Coronary artery (tissue), 2 donors: ENCODE measurements around the gene DPF3.

Experiments used
- DNase-seq: peaks from one replicate; pipeline ENCODE4 v3.0.0-alpha.2; 2017; ENCODE audit warnings: low spot score
- H3K27ac ChIP-seq, 2 donors: fragments of 200-600 bp; sonication (generic); one replicate each; pipeline ENCODE4 v1.5.1; 2016 to 2019
- H3K4me3 ChIP-seq: fragments of 200-600 bp; sonication (generic); 2 replicates; pipeline ENCODE4 v1.5.1; 2016; ENCODE audit warnings: mild to moderate bottlenecking, moderate library complexity
- CTCF ChIP-seq: fragments of 200-600 bp; sonication (generic); IDR thresholded peaks from one replicate; pipeline ENCODE4 v1.5.1; 2019; ENCODE audit warnings: antibody characterized with exemption

The DPF3 gene

GRCh38 chr14:72793156-72793939 is 100.6 kb downstream of the DPF3 start:
- DNase-seq: no peak
- H3K4me3 ChIP-seq: no peak overlapping the region
- TF ChIP-seq CTCF: no peak
- no peak overlapping the region for H3K27ac ChIP-seq

- H3K4me3 ChIP-seq: peak overlapping the region; percentile 58
- peak overlapping the region; percentile 80 to 85 for H3K27ac ChIP-seq
- DNase-seq: peak; percentile 79
These were observed 101.7 kb downstream of the DPF3 start for GRCh38 chr14:72792051-72792788.

DNA sequence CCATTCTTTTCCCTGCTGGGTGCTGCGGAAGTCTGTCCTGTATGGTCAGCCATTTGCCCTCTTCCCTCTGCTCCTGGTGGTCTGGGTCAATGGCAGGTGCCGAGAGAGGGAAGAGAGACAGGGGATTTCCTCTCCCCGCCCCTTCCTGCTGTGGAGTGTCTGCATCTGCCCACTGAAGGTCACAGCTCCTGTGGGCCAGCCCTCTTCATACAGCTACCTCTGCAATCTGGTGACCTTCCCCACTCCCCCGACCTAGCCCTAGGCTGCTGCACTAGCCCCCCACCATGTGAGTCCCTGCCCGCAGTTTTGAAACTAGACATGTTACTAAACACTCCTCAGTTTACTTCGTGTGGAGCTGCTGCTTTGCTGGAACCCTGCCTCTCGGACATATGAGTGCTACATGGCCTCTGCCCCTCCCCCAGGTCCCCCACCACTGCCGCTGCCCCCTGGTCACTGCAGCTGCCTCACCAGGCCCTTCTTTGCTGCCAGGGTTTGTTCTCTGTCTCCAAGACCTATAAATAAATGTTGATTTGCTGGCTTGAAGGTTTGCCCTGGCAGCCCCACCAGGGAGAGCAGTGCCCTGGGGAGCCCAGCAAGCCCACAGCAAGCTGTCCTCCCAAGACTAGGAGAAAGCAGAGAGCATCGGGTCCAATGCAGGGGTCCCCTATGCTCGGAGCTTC is 102.9 kb downstream of the DPF3 start:
- Histone ChIP-seq H3K4me3 (no peak overlapping the region), H3K27ac (peak overlapping the region; percentile 80 to 85)
- no peak for DNase-seq
- no peak for TF ChIP-seq CTCF

More at GRCh38 chr14:72792051-72792788, 101.7 kb downstream of the DPF3 start:
- TF ChIP-seq CTCF: no peak

DNA sequence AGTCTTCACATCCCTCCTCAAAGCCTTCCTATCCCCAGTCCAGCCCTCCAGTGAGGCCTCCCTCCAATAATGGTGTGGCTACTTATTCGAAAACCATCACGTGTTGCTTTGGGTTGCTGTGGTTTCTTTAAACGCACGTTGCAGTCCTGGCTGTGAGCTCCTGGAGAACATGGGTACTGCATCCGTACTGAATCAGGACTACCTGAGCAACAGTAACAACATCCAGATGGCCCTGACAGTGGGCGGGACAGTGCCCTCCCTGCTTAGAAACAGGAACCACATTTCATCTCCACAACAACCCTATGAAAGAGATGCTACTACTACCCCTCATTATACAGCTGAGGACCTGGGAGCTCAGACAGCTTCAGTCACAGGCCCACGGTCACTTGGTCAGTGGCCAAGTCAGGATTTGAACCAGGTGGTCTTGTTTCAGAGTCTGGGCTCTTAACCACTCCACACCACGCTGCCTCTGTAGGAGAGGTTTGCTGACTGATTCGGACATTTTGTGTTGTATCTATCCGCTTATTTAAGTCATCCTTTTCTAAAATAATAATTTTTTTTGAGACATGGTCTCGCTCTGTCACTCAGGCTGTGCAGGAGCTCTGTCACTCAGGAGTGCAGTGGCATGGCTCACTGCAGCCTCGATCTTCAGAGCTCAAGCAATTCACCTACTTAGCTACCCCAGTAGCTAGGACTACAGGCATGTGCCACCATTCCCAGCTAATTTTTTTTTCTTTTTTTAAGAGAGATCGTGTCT is 104.8 kb downstream of the DPF3 start:
- Histone ChIP-seq H3K4me3 (no peak overlapping the region), H3K27ac (no peak overlapping the region)
- DNase-seq: peak; percentile 40
- TF ChIP-seq CTCF: no peak

DNA sequence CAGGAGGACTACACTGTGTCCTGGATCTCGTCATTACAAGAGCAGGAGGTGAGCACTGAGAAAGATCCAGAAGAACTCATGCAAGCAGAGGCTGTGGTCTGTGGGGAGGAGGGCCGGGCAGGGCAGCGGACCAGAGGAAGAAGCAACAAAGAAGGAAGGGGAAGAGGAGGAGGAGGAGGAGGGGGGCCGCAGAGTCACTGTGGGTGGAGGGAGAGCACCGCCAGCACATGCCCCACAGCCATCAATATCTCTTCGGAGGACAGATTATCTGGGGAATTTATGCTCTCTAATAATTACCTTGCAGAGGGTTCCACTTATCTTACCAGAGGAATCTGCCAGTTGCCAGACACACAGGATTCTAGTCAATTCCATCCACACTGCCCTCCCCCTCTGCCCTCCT is 105.6 kb downstream of the DPF3 start:
- TF ChIP-seq CTCF: no peak
- Histone ChIP-seq H3K27ac (no peak overlapping the region), H3K4me3 (no peak overlapping the region)
- no peak for DNase-seq

DNA sequence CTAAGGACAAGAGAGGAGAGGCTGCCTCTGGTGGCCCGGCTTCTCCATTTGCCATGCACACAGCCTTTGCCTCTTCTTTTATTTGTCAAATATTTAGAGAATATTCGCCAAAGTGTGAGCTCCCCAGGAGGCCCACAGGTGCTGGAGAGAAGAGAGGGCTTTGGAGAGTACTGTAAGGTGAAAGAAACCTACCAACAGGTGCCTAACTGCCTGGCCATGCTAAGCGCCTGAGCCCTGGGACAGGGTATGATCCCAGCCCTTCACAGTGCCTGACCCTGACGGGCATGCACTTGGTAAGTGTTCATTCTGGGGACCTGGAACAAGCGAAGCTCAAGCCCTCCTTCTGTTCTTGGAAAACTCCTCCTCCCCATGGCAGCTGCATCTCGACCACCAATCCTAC is 106.1 kb downstream of the DPF3 start:
- DNase-seq: peak; percentile 46
- no peak for TF ChIP-seq CTCF
- Histone ChIP-seq H3K4me3 (no peak overlapping the region), H3K27ac (no peak overlapping the region)
